Hepatocyte (in vitro differentiated cells): Measurements from ENCODE around the gene SETD6. TPM values are rescaled to one million over a fixed set of nuclear protein-coding genes. Genes with fewer than 3 reads are reported as not detected.

ENCODE experiments used
- DNase-seq: peaks from one replicate; pipeline ENCODE4 v3.0.0-alpha.2; 2016; ENCODE audit warnings: low spot score
- H2AFZ ChIP-seq: fragments of 200-600 bp; sonication (generic); 2 replicates; pipeline ENCODE4 v1.6.0; 2016; ENCODE audit warnings: antibody characterized with exemption, mild to moderate bottlenecking
- H3K27ac ChIP-seq: fragments of 200-600 bp; sonication (generic); 2 replicates; pipeline ENCODE4 v1.5.1; 2016; ENCODE audit warnings: mild to moderate bottlenecking
- H3K27me3 ChIP-seq: fragments of 200-600 bp; sonication (generic); 2 replicates; pipeline ENCODE4 v1.6.1; 2016
- H3K36me3 ChIP-seq: fragments of 200-600 bp; sonication (generic); replicated peaks from 2 replicates; pipeline ENCODE4 v1.5.1; 2016; ENCODE audit warnings: low read depth; ENCODE audit not compliant: insufficient read depth
- H3K4me1 ChIP-seq: fragments of 200-600 bp; sonication (generic); 2 replicates; pipeline ENCODE4 v1.5.1; 2016; ENCODE audit warnings: mild to moderate bottlenecking, moderate library complexity; ENCODE audit not compliant: insufficient read depth
- H3K4me2 ChIP-seq: fragments of 200-600 bp; sonication (generic); 2 replicates; pipeline ENCODE4 v1.6.0; 2016
- H3K4me3 ChIP-seq: fragments of 200-600 bp; sonication (generic); 2 replicates; pipeline ENCODE4 v1.5.1; 2016; ENCODE audit warnings: mild to moderate bottlenecking
- H3K79me2 ChIP-seq: fragments of 200-600 bp; sonication (generic); 2 replicates; pipeline ENCODE4 v1.6.0; 2017; ENCODE audit warnings: mild to moderate bottlenecking
- H3K9me2 ChIP-seq: fragments of 200-600 bp; sonication (generic); replicated peaks from 2 replicates; pipeline ENCODE4 v1.6.0; 2017; ENCODE audit warnings: mild to moderate bottlenecking; ENCODE audit not compliant: insufficient read depth
- H3K9me3 ChIP-seq: fragments of 200-600 bp; sonication (generic); 2 replicates; pipeline ENCODE4 v1.5.1; 2016; ENCODE audit warnings: low read depth, mild to moderate bottlenecking
- H4K20me1 ChIP-seq: fragments of 200-600 bp; sonication (generic); 2 replicates; pipeline ENCODE4 v1.6.0; 2016; ENCODE audit warnings: mild to moderate bottlenecking; ENCODE audit not compliant: insufficient read depth, poor library complexity, severe bottlenecking
- EZH2 ChIP-seq: fragments of 200-600 bp; sonication (generic); IDR thresholded peaks from 2 replicates; pipeline ENCODE4 v1.6.1; 2016; ENCODE audit warnings: antibody characterized with exemption, mild to moderate bottlenecking, borderline replicate concordance
- EZH2phosphoT487 ChIP-seq: fragments of 200-600 bp; sonication (generic); IDR thresholded peaks from one replicate; pipeline ENCODE4 v1.6.1; 2018; ENCODE audit warnings: antibody characterized with exemption, mild to moderate bottlenecking, low read depth, moderate library complexity; ENCODE audit not compliant: unreplicated experiment, severe bottlenecking
- WGBS: methylation state at CpG from one replicate; pipeline ENCODE4 v1.1.6; 2016; ENCODE audit warnings: low lambda C conversion rate; ENCODE audit errors: missing lambda C conversion rate; 5-methylcytosine and 5-hydroxymethylcytosine counted together
- polyA plus RNA-seq: library from polyadenylated mRNA; unstranded; fragments of >200 nt; fragmentation: Nextera tagmentation; extraction: Ambion mirVana; gene quantifications from 2 replicates; pipeline ENCODE4 v1.2.1, GENCODE V29; 2016
- total RNA-seq: library from RNA; depleted of rRNA; stranded (reverse); fragments of >200 nt; gene quantifications from 2 replicates; pipeline ENCODE4 v1.2.3, GENCODE V29; 2014
- TF ChIP-seq, protein P1 (sequence below): fragments of 200-600 bp; sonication (generic); IDR thresholded peaks from 2 replicates; pipeline ENCODE4 v1.5.1; 2016; ENCODE audit warnings: antibody characterized with exemption, mild to moderate bottlenecking; ENCODE audit not compliant: poor library complexity

SETD6 gene
- total and polyA plus RNA-seq, 2 experiments from 2014 or later = 9.7 to 11.4 TPM

DNA sequence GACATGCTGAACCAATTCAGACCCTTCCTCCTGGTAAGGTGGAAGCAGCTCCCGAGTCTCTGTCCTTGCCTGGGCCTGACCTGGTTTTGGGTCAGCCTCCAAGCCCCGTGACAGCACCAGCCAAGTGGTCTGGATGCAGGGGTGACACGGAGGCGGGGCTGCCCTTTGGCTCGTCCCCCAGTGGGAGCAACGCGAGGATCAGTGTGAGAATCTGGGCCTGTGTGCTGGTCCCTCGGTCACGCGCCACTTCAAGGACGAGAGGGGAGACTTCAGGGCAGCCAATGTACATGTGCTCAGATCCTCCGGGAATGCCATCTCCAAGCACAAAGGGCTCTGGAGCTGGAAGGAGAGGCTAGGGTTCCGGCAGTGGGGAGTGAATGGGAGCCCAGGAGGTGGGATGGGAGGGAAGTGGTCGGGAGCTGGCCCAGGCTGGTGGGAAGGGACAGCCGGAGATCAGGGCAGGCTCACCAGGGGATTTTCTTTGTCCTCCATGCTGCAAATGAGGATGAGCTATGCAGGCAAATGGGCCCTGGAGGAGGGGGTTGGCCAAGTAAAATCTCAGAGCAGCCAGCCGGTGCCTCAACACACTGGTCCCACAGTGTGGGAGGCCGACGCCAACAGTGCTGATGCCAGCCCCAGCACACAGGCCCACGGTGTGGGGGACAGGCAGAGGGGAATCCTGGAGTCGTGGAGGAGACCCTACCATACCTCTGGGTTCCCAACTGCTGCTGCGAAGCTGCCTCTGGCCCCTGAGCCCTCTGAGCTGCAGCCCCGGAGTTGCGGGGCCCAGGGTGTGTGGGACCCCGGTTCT is 19.6 kb upstream of the SETD6 start:
- no peak overlapping the region for H3K27ac ChIP-seq
- TF ChIP-seq, protein P1, sequence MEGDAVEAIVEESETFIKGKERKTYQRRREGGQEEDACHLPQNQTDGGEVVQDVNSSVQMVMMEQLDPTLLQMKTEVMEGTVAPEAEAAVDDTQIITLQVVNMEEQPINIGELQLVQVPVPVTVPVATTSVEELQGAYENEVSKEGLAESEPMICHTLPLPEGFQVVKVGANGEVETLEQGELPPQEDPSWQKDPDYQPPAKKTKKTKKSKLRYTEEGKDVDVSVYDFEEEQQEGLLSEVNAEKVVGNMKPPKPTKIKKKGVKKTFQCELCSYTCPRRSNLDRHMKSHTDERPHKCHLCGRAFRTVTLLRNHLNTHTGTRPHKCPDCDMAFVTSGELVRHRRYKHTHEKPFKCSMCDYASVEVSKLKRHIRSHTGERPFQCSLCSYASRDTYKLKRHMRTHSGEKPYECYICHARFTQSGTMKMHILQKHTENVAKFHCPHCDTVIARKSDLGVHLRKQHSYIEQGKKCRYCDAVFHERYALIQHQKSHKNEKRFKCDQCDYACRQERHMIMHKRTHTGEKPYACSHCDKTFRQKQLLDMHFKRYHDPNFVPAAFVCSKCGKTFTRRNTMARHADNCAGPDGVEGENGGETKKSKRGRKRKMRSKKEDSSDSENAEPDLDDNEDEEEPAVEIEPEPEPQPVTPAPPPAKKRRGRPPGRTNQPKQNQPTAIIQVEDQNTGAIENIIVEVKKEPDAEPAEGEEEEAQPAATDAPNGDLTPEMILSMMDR = no peak
- TF ChIP-seq EZH2 = no peak
- no peak for TF ChIP-seq EZH2phosphoT487

DNA sequence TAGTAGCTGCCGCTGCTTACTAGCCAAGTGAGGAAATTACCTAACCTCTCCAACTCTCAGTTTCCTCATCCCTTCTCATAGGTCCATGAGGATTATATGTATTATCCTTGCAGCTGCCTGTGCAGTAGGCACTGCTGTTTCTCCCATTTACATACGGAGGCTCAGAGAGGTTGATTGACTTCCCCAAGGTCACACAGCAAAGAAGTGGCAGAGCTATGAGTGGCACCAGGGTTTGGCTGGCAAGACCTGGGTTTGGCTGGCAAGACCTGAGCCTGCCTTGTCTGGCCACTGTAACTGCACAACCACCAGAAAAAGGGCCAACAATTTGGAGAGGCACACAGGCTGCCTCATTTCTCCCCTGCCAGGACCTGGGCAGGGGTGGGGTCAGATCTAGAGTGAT is 17.8 kb upstream of the SETD6 start:
- Histone ChIP-seq H3K79me2 (no peaks in the 10 kb centered on the region), H4K20me1 (no peaks in the 10 kb centered on the region), H3K27ac (no peak overlapping the region), H2AFZ (no peak overlapping the region), H3K9me3 (no peaks in the 10 kb centered on the region), H3K4me1 (peaks cover 7% of the 10 kb centered on the region), H3K9me2 (no peaks in the 10 kb centered on the region), H3K36me3 (no peaks in the 10 kb centered on the region), H3K27me3 (peaks cover 3% of the 10 kb centered on the region), H3K4me2 (no peak overlapping the region), H3K4me3 (no peak overlapping the region)
- DNase-seq = no peak
- no peak for TF ChIP-seq EZH2
- TF ChIP-seq EZH2phosphoT487 = no peak
- TF ChIP-seq, protein P1 = no peak
- 88% methylated on average over 2 of the region's 2 CpGs for WGBS

More for the DNA sequence above, 19.6 kb upstream of the SETD6 start:
- peaks cover 3% of the 10 kb centered on the region for H3K4me1 ChIP-seq
- no peaks in the 10 kb centered on the region for H3K79me2 ChIP-seq
- DNase-seq = no peak
- H3K4me2 ChIP-seq = peak overlapping the region; percentile 33
- no peaks in the 10 kb centered on the region for H3K9me3 ChIP-seq
- no peaks in the 10 kb centered on the region for H4K20me1 ChIP-seq
- no peaks in the 10 kb centered on the region for H3K27me3 ChIP-seq
- 79% methylated on average over 24 of the region's 24 CpGs for WGBS
- H3K36me3 ChIP-seq = no peaks in the 10 kb centered on the region
- no peak overlapping the region for H3K4me3 ChIP-seq
- no peak overlapping the region for H2AFZ ChIP-seq
- H3K9me2 ChIP-seq = no peaks in the 10 kb centered on the region

DNA sequence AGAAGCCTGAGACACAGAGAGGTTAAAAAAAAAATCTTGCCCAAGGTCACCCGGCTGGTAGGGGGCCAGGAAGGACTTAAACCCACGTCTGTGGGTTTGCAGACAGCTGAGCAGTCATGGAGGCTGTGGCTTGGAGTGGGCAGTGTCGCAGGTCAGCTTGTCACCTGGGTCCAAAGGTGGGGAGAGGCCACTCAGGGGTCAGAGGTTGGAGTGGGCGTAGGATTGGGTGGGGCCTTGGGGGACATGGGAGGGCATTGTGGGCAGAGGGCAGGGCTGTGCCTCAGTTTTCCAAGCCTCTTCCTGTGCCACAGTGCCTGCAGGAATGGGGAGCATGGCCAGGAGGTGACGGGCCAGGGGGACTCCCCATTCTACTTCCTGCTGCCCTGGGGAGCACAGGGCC is 17.4 kb upstream of the SETD6 start:
- no peaks in the 10 kb centered on the region for H3K79me2 ChIP-seq
- no peak overlapping the region for H2AFZ ChIP-seq
- H3K4me2 ChIP-seq = no peak overlapping the region
- no peak overlapping the region for H3K27ac ChIP-seq
- WGBS = 70% methylated on average over 5 of the region's 5 CpGs
- H3K9me2 ChIP-seq = no peaks in the 10 kb centered on the region
- no peak for DNase-seq
- H3K4me3 ChIP-seq = no peak overlapping the region
- no peaks in the 10 kb centered on the region for H3K36me3 ChIP-seq
- no peaks in the 10 kb centered on the region for H3K9me3 ChIP-seq
- H3K4me1 ChIP-seq = peaks cover 7% of the 10 kb centered on the region
- no peak for TF ChIP-seq EZH2phosphoT487
- TF ChIP-seq, protein P1 = no peak
- H4K20me1 ChIP-seq = no peaks in the 10 kb centered on the region
- H3K27me3 ChIP-seq = peaks cover 3% of the 10 kb centered on the region
